OCI-LY1 (cell line): ENCODE data around the gene OSBPL2.

Source experiments
- H2AFZ ChIP-seq: fragments of 200-600 bp; sonication (generic), shearing (Covaris generic); 2 replicates; pipeline ENCODE4 v1.6.0; 2014; ENCODE audit warnings: antibody characterized with exemption, mild to moderate bottlenecking, low read length
- H3F3A ChIP-seq: fragments of 200-600 bp; sonication (generic), shearing (Covaris generic); 2 replicates; pipeline ENCODE4 v1.6.0; 2014; ENCODE audit warnings: mild to moderate bottlenecking, antibody characterized with exemption, low read length, moderate library complexity; ENCODE audit not compliant: insufficient read depth
- H3K27ac ChIP-seq: fragments of 200-600 bp; sonication (generic); 2 replicates; pipeline ENCODE4 v1.5.1; 2014; ENCODE audit warnings: low read length, mixed run types, mild to moderate bottlenecking, low read depth; ENCODE audit not compliant: poor library complexity, severe bottlenecking
- H3K27me3 ChIP-seq: fragments of 200-600 bp; sonication (generic); 2 replicates; pipeline ENCODE4 v1.6.0; 2014; ENCODE audit warnings: antibody characterized with exemption, mild to moderate bottlenecking, low read length, moderate library complexity; ENCODE audit not compliant: insufficient read depth
- H3K36me3 ChIP-seq: fragments of 200-600 bp; sonication (generic); 2 replicates; pipeline ENCODE4 v1.6.1; 2014; ENCODE audit warnings: mild to moderate bottlenecking, antibody characterized with exemption, low read length, moderate library complexity, mixed read lengths; ENCODE audit not compliant: insufficient read depth
- H3K4me1 ChIP-seq: fragments of 200-600 bp; sonication (generic); 2 replicates; pipeline ENCODE4 v1.5.1; 2014; ENCODE audit warnings: mild to moderate bottlenecking, low read length, moderate library complexity; ENCODE audit not compliant: insufficient read depth, severe bottlenecking
- H3K4me2 ChIP-seq: fragments of 200-600 bp; sonication (generic), shearing (Covaris generic); 2 replicates; pipeline ENCODE4 v1.6.1; 2014; ENCODE audit warnings: low read length
- H3K4me3 ChIP-seq: fragments of 200-600 bp; sonication (generic); 2 replicates; pipeline ENCODE4 v1.5.1; 2014; ENCODE audit warnings: low read length, low read depth, mild to moderate bottlenecking, mixed read lengths; ENCODE audit not compliant: poor library complexity, severe bottlenecking
- H3K79me2 ChIP-seq: fragments of 200-600 bp; shearing (Covaris generic); 2 replicates; pipeline ENCODE4 v1.6.1; 2016; ENCODE audit warnings: mixed run types, low read length, mixed read lengths; ENCODE audit not compliant: insufficient read depth
- H3K9ac ChIP-seq: fragments of 200-600 bp; sonication (generic), shearing (Covaris generic); 2 replicates; pipeline ENCODE4 v1.6.1; 2014; ENCODE audit warnings: mild to moderate bottlenecking, low read length, mixed read lengths
- H3K9me2 ChIP-seq: fragments of 200-600 bp; sonication (generic), shearing (Covaris generic); 2 replicates; pipeline ENCODE4 v1.6.1; 2014; ENCODE audit warnings: low read depth, mild to moderate bottlenecking, low read length, mixed read lengths
- H3K9me3 ChIP-seq: fragments of 200-600 bp; shearing (Covaris generic); 2 replicates; pipeline ENCODE4 v1.6.1; 2014; ENCODE audit warnings: low read length, mixed read lengths
- H4K20me1 ChIP-seq: fragments of 200-600 bp; sonication (generic), shearing (Covaris generic); 2 replicates; pipeline ENCODE4 v1.6.0; 2016; ENCODE audit warnings: mild to moderate bottlenecking, low read length; ENCODE audit not compliant: insufficient read depth
- CTCF ChIP-seq: fragments of 200-600 bp; sonication (generic), shearing (Covaris generic); IDR thresholded peaks from 2 replicates; pipeline ENCODE4 v1.5.1; 2017; ENCODE audit warnings: mild to moderate bottlenecking, antibody characterized with exemption, low read length, moderate library complexity, mixed read lengths
- EZH2 ChIP-seq: fragments of 200-600 bp; sonication (generic), shearing (Covaris generic); IDR thresholded peaks from 2 replicates; pipeline ENCODE4 v1.8.0; 2017; ENCODE audit warnings: borderline replicate concordance, mixed run types, mild to moderate bottlenecking, antibody characterized with exemption, low read length, moderate library complexity, mixed read lengths

The OSBPL2 gene

DNA sequence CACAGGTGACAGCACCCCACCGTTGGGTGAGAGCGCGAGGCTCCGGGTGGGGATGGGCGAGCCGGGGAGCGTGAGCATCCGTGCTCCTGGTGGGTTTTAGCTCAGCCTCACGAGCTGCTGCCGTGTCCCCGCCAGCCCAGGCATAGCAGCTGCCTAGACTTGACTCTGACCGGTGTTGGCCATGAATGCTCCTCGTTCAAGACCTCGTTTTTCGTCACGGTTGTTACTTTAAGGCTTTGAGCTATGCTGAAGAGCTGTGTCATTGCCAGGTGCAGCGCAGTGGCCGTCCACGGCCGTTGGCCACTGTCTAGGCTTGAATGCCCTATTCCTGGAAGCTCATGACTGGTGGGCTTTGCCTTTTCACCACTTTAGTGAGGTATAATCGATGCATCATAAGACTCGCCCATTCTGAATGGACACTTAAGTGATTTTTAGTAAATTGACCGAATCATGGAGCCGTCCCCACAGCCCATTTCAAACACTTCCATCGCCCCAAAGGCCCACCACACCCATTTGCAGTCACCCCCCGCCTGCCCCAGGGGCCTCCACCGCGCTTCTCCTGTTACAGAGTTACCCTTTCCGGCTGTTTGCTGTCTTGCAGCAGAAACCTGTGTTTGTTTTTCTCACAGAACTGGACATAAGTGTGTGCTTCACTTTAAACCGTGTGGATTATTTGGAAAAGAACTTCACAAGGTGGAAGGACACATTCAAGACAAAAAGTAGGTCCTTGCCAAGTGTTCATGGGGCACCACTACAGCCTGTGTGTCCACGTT, 43.0 kb downstream of the OSBPL2 start:
- Histone ChIP-seq H3K4me3 (no peak overlapping the region), H3K27me3 (no peaks in the 10 kb centered on the region), H2AFZ (no peak overlapping the region), H3K79me2 (no peaks in the 10 kb centered on the region), H3K36me3 (peaks cover 64% of the 10 kb centered on the region; the same call in 1 of the 2 replicates), H4K20me1 (no peaks in the 10 kb centered on the region), H3F3A (no peaks in the 10 kb centered on the region), H3K27ac (no peak overlapping the region), H3K9me3 (no peaks in the 10 kb centered on the region), H3K9ac (no peak overlapping the region), H3K4me1 (no peaks in the 10 kb centered on the region), H3K4me2 (no peak overlapping the region), H3K9me2 (no peaks in the 10 kb centered on the region)
- TF ChIP-seq CTCF (no peak), EZH2 (no peak)

- Histone ChIP-seq H3K27me3 (no peaks in the 10 kb centered on the region), H3K9me2 (no peaks in the 10 kb centered on the region), H3K27ac (no peak overlapping the region), H3K9ac (no peak overlapping the region), H2AFZ (no peak overlapping the region), H3K4me1 (no peaks in the 10 kb centered on the region), H4K20me1 (no peaks in the 10 kb centered on the region), H3K4me3 (no peak overlapping the region), H3K36me3 (peaks cover 68% of the 10 kb centered on the region), H3K4me2 (no peak overlapping the region), H3K79me2 (no peaks in the 10 kb centered on the region), H3K9me3 (no peaks in the 10 kb centered on the region), H3F3A (no peaks in the 10 kb centered on the region)
- TF ChIP-seq CTCF (no peak), EZH2 (no peak)
Observed at GRCh38 chr20:62282103-62282502, 43.8 kb downstream of the OSBPL2 start.

GRCh38 chr20:62282877-62283503, 44.7 kb downstream of the OSBPL2 start:
- no peaks in the 10 kb centered on the region for H3F3A ChIP-seq
- no peaks in the 10 kb centered on the region for H3K4me1 ChIP-seq
- TF ChIP-seq EZH2: no peak
- no peak for TF ChIP-seq CTCF
- no peak overlapping the region for H3K4me2 ChIP-seq
- H3K27ac ChIP-seq: no peak overlapping the region
- H3K9me2 ChIP-seq: no peaks in the 10 kb centered on the region
- peaks cover 68% of the 10 kb centered on the region for H3K36me3 ChIP-seq
- no peaks in the 10 kb centered on the region for H3K27me3 ChIP-seq
- H3K9me3 ChIP-seq: no peaks in the 10 kb centered on the region
- no peak overlapping the region for H3K9ac ChIP-seq
- H3K4me3 ChIP-seq: no peak overlapping the region
- H3K79me2 ChIP-seq: no peaks in the 10 kb centered on the region
- no peaks in the 10 kb centered on the region for H4K20me1 ChIP-seq
- H2AFZ ChIP-seq: no peak overlapping the region
